HCT116 (cell line): Measurements from ENCODE around the gene HK1.

Experiments used
- CTCF ChIP-seq, 3 experiments: fragments of 200-600 bp in 1 of 3; sonication (generic) in 1 of 3; IDR thresholded peaks in 2 of 3; conservative IDR thresholded peaks in 1 of 3; 2 replicates each; pipeline ENCODE4 v1.5.1; 2012 to 2017; ENCODE audit warnings: low read depth in 2 of 3, low read length in 2 of 3, antibody characterized with exemption in 1 of 3, borderline replicate concordance in 1 of 3, control low read depth in 1 of 3, mild to moderate bottlenecking in 1 of 3, mixed read lengths in 1 of 3, mixed run types in 1 of 3, moderate library complexity in 1 of 3; ENCODE audit not compliant: insufficient read depth in 1 of 3
- EZH2 ChIP-seq: fragments of 200-600 bp; sonication (generic); IDR thresholded peaks from 2 replicates; pipeline ENCODE4 v1.6.1; 2017; ENCODE audit warnings: antibody characterized with exemption, mixed run types
- POLR2A ChIP-seq: IDR thresholded peaks from 2 replicates; pipeline ENCODE4 v1.7.0; 2011; ENCODE audit warnings: borderline replicate concordance; ENCODE audit not compliant: insufficient read depth, insufficient read length; ENCODE audit errors: extremely low read depth
- POLR2AphosphoS5 ChIP-seq: IDR thresholded peaks from 2 replicates; pipeline ENCODE4 v1.6.1; 2011; ENCODE audit warnings: mild to moderate bottlenecking, low read depth, low read length, moderate library complexity
- REST ChIP-seq: IDR thresholded peaks from 2 replicates; pipeline ENCODE4 v1.6.1; 2012; ENCODE audit warnings: low read depth
- SP1 ChIP-seq: IDR thresholded peaks from 2 replicates; pipeline ENCODE4 v1.6.1; 2012; ENCODE audit warnings: low read depth
- SRF ChIP-seq: IDR thresholded peaks from 2 replicates; pipeline ENCODE4 v1.6.1; 2012; ENCODE audit warnings: low read depth
- YY1 ChIP-seq: IDR thresholded peaks from 2 replicates; pipeline ENCODE4 v1.6.1; 2011; ENCODE audit warnings: low read length, low read depth, moderate library complexity, mild to moderate bottlenecking; ENCODE audit not compliant: insufficient replicate concordance; ENCODE audit errors: extremely low read depth
- TF ChIP-seq, protein P1 (sequence below): IDR thresholded peaks from 2 replicates; pipeline ENCODE4 v1.6.1; 2012

GRCh38 chr10:69331161-69331560 is 52.9 kb downstream of the HK1 start:
- TF ChIP-seq CTCF (IDR thresholded peaks at IDR 0.05 in 2 of 3, conservative IDR thresholded peaks at IDR 0.05 in 1 of 3; ENCODE audit: borderline replicate concordance in 1 of 3, insufficient read depth in 1 of 3, low read depth in 2 of 3, low read length in 2 of 3) (no peak), POLR2A (no peak), SRF (no peak), SP1 (no peak), YY1 (no peak), POLR2AphosphoS5 (no peak), EZH2 (no peak), REST (no peak)
- TF ChIP-seq, protein P1, sequence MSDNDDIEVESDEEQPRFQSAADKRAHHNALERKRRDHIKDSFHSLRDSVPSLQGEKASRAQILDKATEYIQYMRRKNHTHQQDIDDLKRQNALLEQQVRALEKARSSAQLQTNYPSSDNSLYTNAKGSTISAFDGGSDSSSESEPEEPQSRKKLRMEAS: no peak
